Measurements from ENCODE around the gene SPAG9. TPM values are rescaled to one million over a fixed set of nuclear protein-coding genes. Genes with fewer than 3 reads are reported as not detected.

SPAG9 gene
- total and polyA plus RNA-seq, 2 of the 8 experiments (the other 6 are each of a cell fraction or from before 2014, with no cell fraction given): 9.8 to 63.8 TPM

DNA sequence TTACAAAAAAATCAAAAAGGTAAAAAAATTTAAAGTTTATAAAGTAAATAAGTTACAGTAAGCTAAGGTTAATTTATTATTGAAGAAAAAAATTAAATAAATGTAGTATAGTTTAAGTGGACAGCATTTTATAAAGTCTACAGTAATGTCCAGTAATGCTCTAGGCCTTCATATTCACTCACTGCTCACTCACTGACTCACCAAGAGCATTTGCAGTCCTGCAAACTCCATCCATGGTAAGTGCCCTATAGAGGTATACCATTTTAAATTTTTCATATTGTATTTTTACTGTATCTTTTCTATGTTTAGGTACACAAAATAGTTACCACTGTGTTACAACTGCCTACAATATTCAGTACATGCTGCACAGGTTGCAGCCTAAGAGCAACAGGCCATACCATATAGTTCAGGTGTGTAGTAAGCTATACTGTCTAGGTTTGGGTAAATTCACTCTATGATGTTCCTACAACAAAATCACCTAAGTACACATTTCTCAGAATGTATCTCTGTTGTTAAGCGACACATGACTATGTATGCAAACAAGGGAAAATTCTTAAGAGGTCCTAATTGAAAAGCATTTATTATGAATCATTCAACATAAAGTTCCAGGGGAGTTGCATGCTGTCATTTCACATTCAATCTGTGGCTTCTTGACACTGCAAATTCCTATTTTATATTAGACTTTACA is 92.3 kb downstream of the SPAG9 start:
- Histone ChIP-seq H2BK20ac (ENCODE audit: low read length) (no peak overlapping the region), H2BK12ac (ENCODE audit: low read depth, low read length) (no peak overlapping the region), H4K8ac (ENCODE audit: extremely low read depth, insufficient read depth, low read length) (no peak overlapping the region), H3K4me1 (replicated peaks in 1 of 4; ENCODE audit: control insufficient read depth in 3 of 4, insufficient read depth in 4 of 4, low read length in 3 of 4) (no peaks in the 10 kb centered on the region), H3K79me1 (ENCODE audit: low read depth, low read length) (no peaks in the 10 kb centered on the region), H4K20me1 (replicated peaks in 1 of 2; ENCODE audit: control insufficient read depth in 1 of 2, insufficient read depth in 2 of 2, low read length in 2 of 2) (no peaks in the 10 kb centered on the region), H3K4ac (replicated peaks; ENCODE audit: insufficient read length, low read depth, low read length) (no peak overlapping the region), H3K18ac (ENCODE audit: extremely low read depth, low read length) (no peak overlapping the region), H3K23ac (ENCODE audit: insufficient read length) (no peak overlapping the region), H3K9ac (replicated peaks in 1 of 4; ENCODE audit: extremely low read depth in 1 of 4, low read depth in 3 of 4, low read length in 3 of 4) (no peak overlapping the region), H3K27ac (ENCODE audit: low read depth, low read length) (no peak overlapping the region), H2AFZ (ENCODE audit: low read length) (no peak overlapping the region), H2BK15ac (ENCODE audit: low read length) (no peak overlapping the region), H3K27me3 (replicated peaks in 1 of 4; ENCODE audit: control insufficient read depth in 3 of 4, extremely low read depth in 1 of 4, insufficient read depth in 3 of 4, low read length in 3 of 4) (no peaks in the 10 kb centered on the region), H4K5ac (ENCODE audit: insufficient read length, low read depth, low read length) (no peak overlapping the region), H3K4me3 (ENCODE audit: extremely low read depth in 1 of 4, insufficient read depth in 2 of 4, low read depth in 3 of 4, low read length in 4 of 4) (no peak overlapping the region), H2BK120ac (replicated peaks; ENCODE audit: low read depth, low read length) (no peak overlapping the region), H4K91ac (replicated peaks; ENCODE audit: insufficient read length, low read length) (no peak overlapping the region), H3K36me3 (ENCODE audit: control insufficient read depth in 2 of 4, insufficient read depth in 4 of 4, low read length in 3 of 4) (no peaks in the 10 kb centered on the region; a peak in 1 of 8 replicates), H2BK5ac (ENCODE audit: low read depth, low read length) (no peak overlapping the region), H3K23me2 (ENCODE audit: low read depth, low read length) (no peaks in the 10 kb centered on the region), H2AK5ac (ENCODE audit: low read depth, low read length) (no peak overlapping the region), H3K79me2 (ENCODE audit: control insufficient read depth in 1 of 2, insufficient read depth in 2 of 2, low read length in 2 of 2) (no peaks in the 10 kb centered on the region), H3K9me3 (ENCODE audit: insufficient read depth in 2 of 2, low read depth in 1 of 2, low read length in 1 of 2) (no peaks in the 10 kb centered on the region), H3K56ac (replicated peaks; ENCODE audit: insufficient read length, low read depth, low read length) (no peak overlapping the region), H3K4me2 (ENCODE audit: insufficient read depth in 1 of 2, low read depth in 2 of 2, low read length in 2 of 2) (no peak overlapping the region), H3K14ac (ENCODE audit: insufficient read length) (no peak overlapping the region)
- 88% methylated on average over 1 of the region's 1 CpG; no CpG with 5 or more reads in 1 of the 2 experiments for WGBS, 2 experiments (ENCODE audit: extremely low coverage in 1 of 2, insufficient coverage in 1 of 2, insufficient read length in 1 of 2, insufficient replicate concordance in 2 of 2, low coverage in 1 of 2, low lambda C conversion rate in 2 of 2, missing lambda C conversion rate in 1 of 2)
- DNase-seq (ENCODE audit: low read depth in 1 of 2, low spot score in 2 of 2) (no peak), FAIRE-seq (no peak)
- CTCF ChIA-PET (ENCODE audit: partially characterized antibody): interaction anchor here (0.5 to 1.2 kb wide), 6 partner anchors 17 to 246 kb away, joined by 3 to 7 read pairs (median 4); no protein-coding TSS in a partner anchor
- POLR2A ChIA-PET (ENCODE audit: partially characterized antibody): interaction anchor here (0.6 to 1.1 kb wide), 2 partner anchors 17 to 24 kb away, joined by 3 read pairs; no protein-coding TSS in a partner anchor
- TF ChIP-seq FOSL1 (IDR thresholded peaks at IDR 0.05; ENCODE audit: insufficient read depth, low read depth, low read length) (no peak), SP2 (IDR thresholded peaks at IDR 0.05; ENCODE audit: low read length) (no peak), RXRA (IDR thresholded peaks at IDR 0.05; ENCODE audit: insufficient read depth, low read depth, low read length) (no peak), SAP30 (IDR thresholded peaks at IDR 0.05; ENCODE audit: insufficient read depth, insufficient replicate concordance, low read length) (no peak), SRF (IDR thresholded peaks at IDR 0.05; ENCODE audit: low read depth, low read length) (no peak), TBP (IDR thresholded peaks at IDR 0.05; ENCODE audit: low read depth, low read length) (no peak)
- TF ChIP-seq, protein P1, sequence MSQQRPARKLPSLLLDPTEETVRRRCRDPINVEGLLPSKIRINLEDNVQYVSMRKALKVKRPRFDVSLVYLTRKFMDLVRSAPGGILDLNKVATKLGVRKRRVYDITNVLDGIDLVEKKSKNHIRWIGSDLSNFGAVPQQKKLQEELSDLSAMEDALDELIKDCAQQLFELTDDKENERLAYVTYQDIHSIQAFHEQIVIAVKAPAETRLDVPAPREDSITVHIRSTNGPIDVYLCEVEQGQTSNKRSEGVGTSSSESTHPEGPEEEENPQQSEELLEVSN (IDR thresholded peaks at IDR 0.05): no peak
- TF ChIP-seq, protein P2, sequence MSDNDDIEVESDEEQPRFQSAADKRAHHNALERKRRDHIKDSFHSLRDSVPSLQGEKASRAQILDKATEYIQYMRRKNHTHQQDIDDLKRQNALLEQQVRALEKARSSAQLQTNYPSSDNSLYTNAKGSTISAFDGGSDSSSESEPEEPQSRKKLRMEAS (IDR thresholded peaks at IDR 0.05): no peak
- TF ChIP-seq, protein P3, sequence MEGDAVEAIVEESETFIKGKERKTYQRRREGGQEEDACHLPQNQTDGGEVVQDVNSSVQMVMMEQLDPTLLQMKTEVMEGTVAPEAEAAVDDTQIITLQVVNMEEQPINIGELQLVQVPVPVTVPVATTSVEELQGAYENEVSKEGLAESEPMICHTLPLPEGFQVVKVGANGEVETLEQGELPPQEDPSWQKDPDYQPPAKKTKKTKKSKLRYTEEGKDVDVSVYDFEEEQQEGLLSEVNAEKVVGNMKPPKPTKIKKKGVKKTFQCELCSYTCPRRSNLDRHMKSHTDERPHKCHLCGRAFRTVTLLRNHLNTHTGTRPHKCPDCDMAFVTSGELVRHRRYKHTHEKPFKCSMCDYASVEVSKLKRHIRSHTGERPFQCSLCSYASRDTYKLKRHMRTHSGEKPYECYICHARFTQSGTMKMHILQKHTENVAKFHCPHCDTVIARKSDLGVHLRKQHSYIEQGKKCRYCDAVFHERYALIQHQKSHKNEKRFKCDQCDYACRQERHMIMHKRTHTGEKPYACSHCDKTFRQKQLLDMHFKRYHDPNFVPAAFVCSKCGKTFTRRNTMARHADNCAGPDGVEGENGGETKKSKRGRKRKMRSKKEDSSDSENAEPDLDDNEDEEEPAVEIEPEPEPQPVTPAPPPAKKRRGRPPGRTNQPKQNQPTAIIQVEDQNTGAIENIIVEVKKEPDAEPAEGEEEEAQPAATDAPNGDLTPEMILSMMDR (IDR thresholded peaks at IDR 0.05; ENCODE audit: control extremely low read depth in 1 of 3, insufficient read depth in 1 of 3, low read depth in 1 of 3, low read length in 3 of 3): no peak

Data from H1 (cell line).